H1 (cell line): ENCODE data around the gene TEX48. TPM values are rescaled to one million over a fixed set of nuclear protein-coding genes. Genes with fewer than 3 reads are reported as not detected.

Experiments used
- ASH2L ChIP-seq: fragments of 200-600, 300-600 bp; sonication (generic); IDR thresholded peaks from one replicate; pipeline ENCODE4 v1.7.1; 2017; ENCODE audit warnings: low read length
- CHD1 ChIP-seq: IDR thresholded peaks from 2 replicates; pipeline ENCODE4 v1.6.1; 2012; ENCODE audit warnings: low read depth, low read length, improper control_type of control experiment
- CHD7 ChIP-seq: fragments of 300-600 bp; sonication (generic); IDR thresholded peaks from 2 replicates; pipeline ENCODE4 v1.7.1; 2012; ENCODE audit warnings: low read length, moderate library complexity, mild to moderate bottlenecking, inconsistent platforms; ENCODE audit not compliant: insufficient replicate concordance
- CTBP2 ChIP-seq: IDR thresholded peaks from 2 replicates; pipeline ENCODE4 v1.7.0; 2011; ENCODE audit warnings: borderline replicate concordance, mild to moderate bottlenecking, moderate library complexity, mixed read lengths, low read length; ENCODE audit not compliant: insufficient read depth, insufficient read length
- JUN ChIP-seq: IDR thresholded peaks from 2 replicates; pipeline ENCODE4 v1.6.1; 2011; ENCODE audit warnings: low read depth, mild to moderate bottlenecking, improper control_type of control experiment, low read length
- NRF1 ChIP-seq: IDR thresholded peaks from 2 replicates; pipeline ENCODE4 v1.6.1; 2011; ENCODE audit warnings: mild to moderate bottlenecking, low read depth, low read length, improper control_type of control experiment
- RFX5 ChIP-seq: IDR thresholded peaks from 2 replicates; pipeline ENCODE4 v1.6.1; 2011; ENCODE audit warnings: low read depth, low read length, improper control_type of control experiment, borderline replicate concordance
- RNF2 ChIP-seq: fragments of 200-900, 300-1000 bp; sonication (generic); IDR thresholded peaks from 2 replicates; pipeline ENCODE4 v1.7.1; 2016; ENCODE audit warnings: borderline replicate concordance, low read depth, mild to moderate bottlenecking, antibody characterized with exemption, low read length; ENCODE audit not compliant: poor library complexity, severe bottlenecking; ENCODE audit errors: missing control alignments
- RXRA ChIP-seq: IDR thresholded peaks from 2 replicates; pipeline ENCODE4 v1.6.1; 2011; ENCODE audit warnings: low read depth, mild to moderate bottlenecking, low read length, moderate library complexity; ENCODE audit not compliant: insufficient read depth
- TCF12 ChIP-seq: IDR thresholded peaks from 2 replicates; pipeline ENCODE4 v1.6.1; 2011; ENCODE audit warnings: low read depth, mild to moderate bottlenecking, low read length
- polyA plus RNA-seq, 7 experiments: library from polyadenylated mRNA; depleted of rRNA in 3 of 7; stranded (reverse) in 5 of 7; unstranded in 2 of 7; fragments of >200 nt in 5 of 7; fragments of 200-250 nt in 2 of 7; gene quantifications; 1 replicate in 5 of 7; 2 replicates in 1 of 7; 4 replicates in 1 of 7; pipeline versions ENCODE4 v1.2.1 to v1.2.3, GENCODE V29; 2011 to 2013; ENCODE audit warnings: missing spikeins in 2 of 7, mixed read lengths in 2 of 7
- total RNA-seq: library from RNA; stranded (reverse); fragmentation: NEBNext Ultra II Directional; extraction: Animal tissue kit (Norgen Biotek cat#: 25700); gene quantifications from 2 replicates; pipeline ENCODE4 v1.2.1, GENCODE V29; 2021

The TEX48 gene
- total and polyA plus RNA-seq, 2 of the 8 experiments (the other 6 are each of a cell fraction or from before 2014, with no cell fraction given) = not detected

GRCh38 chr9:114652776-114653555 lies 29.0 kb downstream of the TEX48 start (continued):
- TF ChIP-seq CHD7 (no peak), NRF1 (no peak), CHD1 (no peak), RNF2 (no peak), TCF12 (no peak), ASH2L (no peak), CTBP2 (no peak), JUN (no peak), RFX5 (no peak), RXRA (no peak)
